Ectodermal cell (in vitro differentiated cells): ENCODE measurements around the gene KIF16B.
"Not testable (repeated sequence)": the region's sequence is repeated elsewhere in the genome, so short reads cannot be mapped to it uniquely, and the experiment has no call there.

Experiments
- H3K27ac ChIP-seq: 2 replicates; pipeline ENCODE4 v1.7.0; 2013; ENCODE audit warnings: mild to moderate bottlenecking, low read depth, low read length; ENCODE audit not compliant: insufficient read depth, poor library complexity, severe bottlenecking
- H3K27me3 ChIP-seq: 2 replicates; pipeline ENCODE4 v1.7.0; 2013; ENCODE audit warnings: mild to moderate bottlenecking, low read length; ENCODE audit not compliant: insufficient read depth, control insufficient read depth, poor library complexity, severe bottlenecking
- H3K36me3 ChIP-seq: one replicate; pipeline ENCODE4 v1.7.0; 2013; ENCODE audit warnings: low read length; ENCODE audit not compliant: control insufficient read depth, insufficient read depth
- H3K4me1 ChIP-seq: one replicate; pipeline ENCODE4 v1.7.0; 2013; ENCODE audit warnings: low read length; ENCODE audit not compliant: control insufficient read depth, insufficient read depth
- H3K4me3 ChIP-seq: 2 replicates; pipeline ENCODE4 v1.7.0; 2013; ENCODE audit warnings: low read depth, low read length, control low read depth; ENCODE audit not compliant: insufficient read depth
- H3K9me3 ChIP-seq: 2 replicates; pipeline ENCODE4 v1.7.0; 2013; ENCODE audit warnings: mild to moderate bottlenecking, low read length, moderate library complexity; ENCODE audit not compliant: control insufficient read depth
- WGBS, 2 experiments: methylation state at CpG; one replicate each; pipeline ENCODE4 v1.1.7; 2013; ENCODE audit warnings: missing lambda C conversion rate in 2 of 2; 5-methylcytosine and 5-hydroxymethylcytosine counted together

KIF16B gene

GRCh38 chr20:16596404-16596803 lies 23.2 kb upstream of the KIF16B start:
- 89 to 93% methylated on average over 3 of the region's 3 CpGs for WGBS, 2 experiments
- not testable (repeated sequence) for H3K4me1 ChIP-seq, H3K27me3 ChIP-seq, H3K36me3 ChIP-seq, H3K9me3 ChIP-seq, H3K4me3 ChIP-seq, H3K27ac ChIP-seq

DNA sequence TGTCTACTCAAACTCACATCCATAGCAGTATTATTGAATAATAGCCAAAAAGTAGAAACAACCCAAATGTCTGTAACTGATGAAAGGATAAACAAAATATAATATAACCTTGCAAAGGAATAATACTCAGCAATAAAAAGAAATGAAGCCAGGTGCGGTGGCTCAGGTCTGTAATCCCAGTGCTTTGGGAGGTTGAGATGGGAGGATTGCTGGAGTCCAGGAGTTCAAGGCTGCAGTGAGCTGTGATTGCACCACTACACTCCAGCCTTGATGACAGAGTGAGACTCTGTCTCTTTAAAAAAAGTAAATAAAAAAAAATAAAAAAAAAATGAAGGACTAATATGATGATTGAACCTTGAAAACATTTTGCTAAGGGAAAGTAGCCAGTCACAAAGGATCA lies 22.1 kb upstream of the KIF16B start:
- Histone ChIP-seq H3K36me3 (no peaks in the 10 kb centered on the region), H3K9me3 (no peaks in the 10 kb centered on the region), H3K4me3 (no peak overlapping the region), H3K4me1 (no peaks in the 10 kb centered on the region), H3K27me3 (no peaks in the 10 kb centered on the region), H3K27ac (no peak overlapping the region)
- 94 to 100% methylated on average over 1 of the region's 1 CpG for WGBS, 2 experiments

DNA sequence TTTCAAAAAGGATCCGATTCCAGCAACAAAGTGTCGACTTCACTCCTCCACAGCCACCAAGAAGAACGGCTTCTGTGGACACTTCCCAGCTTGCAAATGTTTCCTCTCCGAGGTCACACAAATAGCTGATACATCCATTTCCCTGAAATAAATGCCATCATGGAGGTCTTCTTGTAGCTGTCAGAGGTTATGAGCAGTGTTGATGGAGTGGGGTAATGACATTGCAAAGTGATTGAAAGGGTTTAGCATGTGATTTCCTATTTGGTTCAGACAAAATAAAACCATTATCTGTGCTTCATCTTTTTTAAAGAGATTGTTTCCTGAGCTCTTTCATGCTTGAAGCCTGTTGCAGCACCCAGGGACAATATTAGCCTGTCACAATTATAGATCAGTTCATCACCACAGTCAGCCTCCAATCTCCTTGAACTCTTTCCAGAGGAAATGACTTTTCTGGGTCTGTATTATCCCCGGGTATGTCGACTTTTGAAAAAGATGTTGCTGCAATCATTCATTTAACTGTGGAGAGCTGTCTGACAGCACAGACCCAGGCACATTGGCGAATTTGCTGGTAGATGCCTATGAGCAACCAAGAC lies 16.9 kb upstream of the KIF16B start:
- Histone ChIP-seq H3K27ac (no peak overlapping the region), H3K4me1 (no peaks in the 10 kb centered on the region), H3K36me3 (no peaks in the 10 kb centered on the region), H3K27me3 (no peaks in the 10 kb centered on the region), H3K9me3 (no peaks in the 10 kb centered on the region), H3K4me3 (no peak overlapping the region)
- WGBS, 2 experiments = 89 to 92% methylated on average over 7 of the region's 7 CpGs

DNA sequence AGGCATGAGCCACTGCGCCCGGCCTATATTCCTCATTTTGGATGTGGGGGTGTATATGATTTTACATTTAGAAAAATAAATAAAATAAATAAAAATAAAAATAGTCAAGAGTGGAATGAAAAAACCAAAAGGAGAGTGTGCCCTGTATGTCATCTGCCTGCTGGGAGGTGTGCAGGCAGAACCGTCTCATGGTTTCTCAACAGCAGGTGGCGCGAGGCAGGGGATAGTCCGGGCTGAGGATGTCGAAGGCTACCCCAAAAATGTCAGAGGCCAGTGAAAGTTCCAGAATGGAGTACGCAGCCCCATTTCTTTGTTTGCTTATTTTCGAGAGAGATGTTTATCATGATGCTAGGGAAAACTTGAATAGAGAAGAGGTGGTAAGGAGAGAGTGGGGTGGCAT lies 16.4 kb upstream of the KIF16B start:
- no peaks in the 10 kb centered on the region for H3K4me1 ChIP-seq
- no peaks in the 10 kb centered on the region for H3K36me3 ChIP-seq
- 81 to 83% methylated on average over 7 of the region's 9 CpGs for WGBS, 2 experiments
- no peaks in the 10 kb centered on the region for H3K27me3 ChIP-seq
- H3K9me3 ChIP-seq = no peaks in the 10 kb centered on the region
- no peak overlapping the region for H3K4me3 ChIP-seq
- no peak overlapping the region for H3K27ac ChIP-seq

DNA sequence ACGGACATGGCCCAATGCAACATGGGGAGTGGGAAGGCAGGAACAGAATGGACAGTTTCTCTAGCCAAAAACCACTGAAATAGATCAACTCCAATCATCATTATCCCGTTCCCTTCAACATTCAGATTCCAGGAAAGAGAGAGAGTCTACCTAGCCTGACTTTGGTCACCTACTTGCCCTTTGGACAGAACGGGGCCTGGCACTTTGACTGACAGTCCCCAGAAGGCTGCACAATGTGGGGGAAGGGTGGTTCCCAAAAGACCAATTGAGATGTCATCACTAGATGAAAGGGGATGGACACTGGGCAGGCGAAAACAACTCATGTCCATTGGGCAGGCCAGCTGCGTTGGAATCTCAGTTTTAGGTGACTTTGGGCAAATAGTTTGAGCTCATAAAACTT lies 15.0 kb upstream of the KIF16B start:
- H3K4me1 ChIP-seq = no peaks in the 10 kb centered on the region
- WGBS, 2 experiments = 90 to 92% methylated on average over 5 of the region's 5 CpGs
- no peaks in the 10 kb centered on the region for H3K36me3 ChIP-seq
- no peaks in the 10 kb centered on the region for H3K9me3 ChIP-seq
- H3K4me3 ChIP-seq = no peak overlapping the region
- no peaks in the 10 kb centered on the region for H3K27me3 ChIP-seq
- H3K27ac ChIP-seq = no peak overlapping the region

GRCh38 chr20:16587066-16587465 lies 13.8 kb upstream of the KIF16B start:
- Histone ChIP-seq H3K4me1 (no peaks in the 10 kb centered on the region), H3K27me3 (no peaks in the 10 kb centered on the region), H3K9me3 (no peaks in the 10 kb centered on the region), H3K36me3 (no peaks in the 10 kb centered on the region), H3K4me3 (no peak overlapping the region), H3K27ac (no peak overlapping the region)
- 85 to 92% methylated on average over 2 of the region's 2 CpGs for WGBS, 2 experiments

GRCh38 chr20:16583474-16583873 lies 10.2 kb upstream of the KIF16B start:
- H3K4me3 ChIP-seq = no peak overlapping the region
- no peaks in the 10 kb centered on the region for H3K9me3 ChIP-seq
- H3K27me3 ChIP-seq = no peaks in the 10 kb centered on the region
- 87 to 93% methylated on average over 2 of the region's 2 CpGs for WGBS, 2 experiments
- no peak overlapping the region for H3K27ac ChIP-seq
- peaks cover 4% of the 10 kb centered on the region for H3K4me1 ChIP-seq
- H3K36me3 ChIP-seq = no peaks in the 10 kb centered on the region

GRCh38 chr20:16581241-16581640 lies 8.0 kb upstream of the KIF16B start:
- Histone ChIP-seq H3K36me3 (no peaks in the 10 kb centered on the region), H3K27me3 (no peaks in the 10 kb centered on the region), H3K27ac (no peak overlapping the region), H3K4me3 (no peak overlapping the region), H3K4me1 (peaks cover 4% of the 10 kb centered on the region), H3K9me3 (no peaks in the 10 kb centered on the region)
- WGBS, 2 experiments = 89 to 94% methylated on average over 2 of the region's 2 CpGs

DNA sequence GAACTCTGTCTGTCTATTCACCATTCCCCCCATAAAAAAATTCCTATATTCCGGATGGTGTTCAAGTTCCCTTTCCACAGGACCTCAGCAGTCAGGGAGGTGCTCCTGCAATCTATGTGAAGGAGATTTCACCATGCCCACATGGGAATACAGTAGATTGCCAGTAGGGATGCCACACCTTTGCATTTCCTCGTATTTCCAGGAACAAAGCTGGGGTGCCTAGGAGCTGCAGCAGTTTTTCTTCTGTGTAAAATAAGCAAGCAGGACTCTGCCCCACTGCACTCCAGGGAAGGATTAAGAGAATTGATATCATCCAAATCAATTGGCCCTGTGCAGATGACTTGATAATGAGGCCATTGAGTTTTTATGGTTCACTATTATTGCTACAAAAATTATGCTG lies 7.4 kb upstream of the KIF16B start:
- 94% methylated on average over 2 of the region's 2 CpGs for WGBS, 2 experiments
- Histone ChIP-seq H3K27ac (no peak overlapping the region), H3K4me3 (no peak overlapping the region), H3K27me3 (no peaks in the 10 kb centered on the region), H3K9me3 (no peaks in the 10 kb centered on the region), H3K4me1 (peaks cover 5% of the 10 kb centered on the region), H3K36me3 (no peaks in the 10 kb centered on the region)

DNA sequence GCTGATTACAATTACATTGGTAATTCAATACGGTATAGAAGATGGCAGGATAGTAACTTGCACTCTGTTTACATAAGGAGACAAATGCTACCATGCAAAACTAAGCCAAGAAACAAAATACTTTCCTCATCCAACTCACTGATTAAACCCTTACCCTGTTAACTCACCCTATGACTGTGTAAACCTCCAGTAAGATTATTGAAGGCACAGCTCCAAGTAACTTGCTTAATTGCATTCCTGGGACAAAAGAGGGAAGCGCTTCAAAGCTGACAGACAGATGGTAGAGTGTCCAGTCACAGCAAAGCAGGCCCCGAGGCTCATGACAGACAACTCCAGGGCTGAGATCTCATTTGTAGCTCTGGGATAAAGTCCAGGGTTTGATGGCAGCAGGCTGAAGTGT lies 6.9 kb upstream of the KIF16B start:
- Histone ChIP-seq H3K4me1 (peaks cover 9% of the 10 kb centered on the region), H3K4me3 (no peak overlapping the region), H3K27ac (no peak overlapping the region), H3K27me3 (no peaks in the 10 kb centered on the region), H3K9me3 (no peaks in the 10 kb centered on the region), H3K36me3 (no peaks in the 10 kb centered on the region)
- 66 to 68% methylated on average over 3 of the region's 3 CpGs for WGBS, 2 experiments

DNA sequence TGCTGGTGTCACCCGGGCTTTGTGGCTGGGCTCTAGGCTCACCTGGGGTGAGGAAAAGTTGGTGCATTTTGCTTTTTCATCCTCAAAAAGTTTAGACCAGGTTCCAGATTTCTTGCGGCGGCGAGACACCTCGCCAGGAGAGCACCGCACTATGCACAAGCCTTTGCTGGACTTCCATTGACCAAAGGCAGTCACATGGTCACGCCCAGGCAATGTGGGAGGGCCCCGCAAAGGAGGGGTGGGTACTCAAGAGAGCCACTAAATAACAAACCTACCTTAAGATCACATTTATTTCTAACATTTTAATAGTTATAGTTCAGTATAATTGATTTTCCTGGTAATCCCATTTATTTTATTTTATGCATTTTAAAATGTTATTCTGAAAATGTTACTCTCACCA lies 3.0 kb upstream of the KIF16B start:
- no peaks in the 10 kb centered on the region for H3K27me3 ChIP-seq

More for the DNA sequence above, 3.0 kb upstream of the KIF16B start:
- Histone ChIP-seq H3K4me1 (peaks cover 17% of the 10 kb centered on the region), H3K27ac (no peak overlapping the region), H3K36me3 (no peaks in the 10 kb centered on the region), H3K4me3 (no peak overlapping the region), H3K9me3 (no peaks in the 10 kb centered on the region)
- WGBS, 2 experiments = 95 to 97% methylated on average over 8 of the region's 8 CpGs
